ENCODE measurements around the gene EIF3A. TPM values are rescaled to one million over a fixed set of nuclear protein-coding genes. Genes with fewer than 3 reads are reported as not detected.

EIF3A gene
- total and polyA plus RNA-seq, 9 of the 15 experiments (the other 6 are each of a cell fraction or from before 2014, with no cell fraction given), result 19.6 to 163 (median 102) TPM

DNA sequence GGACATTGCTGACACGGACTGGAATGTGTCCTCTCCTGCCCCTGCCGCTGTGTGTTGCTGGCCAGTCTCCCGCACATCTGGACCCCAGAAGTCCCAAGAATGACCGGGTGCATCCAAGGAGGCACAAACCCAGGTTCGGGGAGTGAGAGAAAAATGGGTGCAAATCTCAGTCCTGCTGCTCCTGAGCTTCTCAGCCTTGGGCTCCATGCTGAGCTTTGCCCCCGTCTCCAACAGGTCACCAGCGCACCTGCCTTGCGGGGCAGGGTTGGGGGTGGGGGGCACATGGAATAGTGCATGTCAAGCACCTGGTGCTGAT lies 57.1 kb downstream of the EIF3A start:
- ATAC-seq (no peak), DNase-seq (ENCODE audit: extremely low read depth in 1 of 4, low spot score in 3 of 4) (no peak), FAIRE-seq (no peak)
- POLR2A ChIA-PET, result no interaction called here
- Histone ChIP-seq H3K36me3 (ENCODE audit: control insufficient read depth, insufficient read depth, low read length) (no peaks in the 10 kb centered on the region), H3K9me1 (ENCODE audit: control insufficient read depth, insufficient read depth, low read length) (no peaks in the 10 kb centered on the region), H3K9ac (ENCODE audit: insufficient read depth in 1 of 2, low read depth in 2 of 2, low read length in 2 of 2) (no peak overlapping the region; a peak in 1 of 4 replicates), H3K27ac (ENCODE audit: extremely low read depth, low read depth, low read length) (no peak overlapping the region), H3K4me2 (ENCODE audit: insufficient read depth, low read length) (no peak overlapping the region), H3K27me3 (ENCODE audit: control insufficient read depth in 2 of 2, insufficient read depth in 2 of 2, low read length in 2 of 2) (peaks cover 20 to 52% of the 10 kb centered on the region in 2 experiments), H4K20me1 (replicated peaks; ENCODE audit: control insufficient read depth, insufficient read depth, low read length) (no peaks in the 10 kb centered on the region), H2AFZ (ENCODE audit: low read depth, low read length) (no peak overlapping the region), H3K79me2 (ENCODE audit: control insufficient read depth, insufficient read depth, low read length) (no peaks in the 10 kb centered on the region), H3K9me3 (replicated peaks; ENCODE audit: control insufficient read depth, insufficient read depth, low read depth, low read length) (no peaks in the 10 kb centered on the region), H3K4me3 (no peak overlapping the region), H3K4me1 (replicated peaks in 1 of 2; ENCODE audit: control insufficient read depth in 2 of 2, insufficient read depth in 2 of 2, low read length in 2 of 2) (peaks cover 0 to 4% of the 10 kb centered on the region in 2 experiments; a peak in 2 of 5 replicates)
- in situ Hi-C loops (cut with MboI) (no loop called here), intact Hi-C loops (cut with micrococcal nuclease) (no loop called here)
- no TSS peak for BruUV-seq (replicated peaks)
- CTCF ChIA-PET (ENCODE audit: low intra/inter-chr PET ratio), result no interaction called here
- 0% methylated on average over 5 of the region's 8 CpGs for WGBS (ENCODE audit: insufficient coverage, low coverage, missing lambda C conversion rate)
- TF ChIP-seq MTA1 (IDR thresholded peaks at IDR 0.05; ENCODE audit: borderline replicate concordance), result no peak
- no peak for TF ChIP-seq FOXP1 (CRISPR knock-in tag; IDR thresholded peaks at IDR 0.05)
- no peak for TF ChIP-seq DDX20 (tag; IDR thresholded peaks at IDR 0.05; ENCODE audit: low read depth)
- TF ChIP-seq PHF20 (IDR thresholded peaks at IDR 0.05; ENCODE audit: partially characterized antibody), result no peak
- no peak for TF ChIP-seq U2AF2 (optimal IDR thresholded peaks at IDR 0.05; ENCODE audit: low read depth, low read length)
- no peak for TF ChIP-seq ATF1 (CRISPR knock-in tag; IDR thresholded peaks at IDR 0.05)
- no peak for TF ChIP-seq ATF1 (tag; IDR thresholded peaks at IDR 0.05)
- no peak for TF ChIP-seq HLTF (IDR thresholded peaks at IDR 0.05)
- TF ChIP-seq C11orf30 (IDR thresholded peaks at IDR 0.05; ENCODE audit: low read depth), result no peak
- TF ChIP-seq, protein P1, sequence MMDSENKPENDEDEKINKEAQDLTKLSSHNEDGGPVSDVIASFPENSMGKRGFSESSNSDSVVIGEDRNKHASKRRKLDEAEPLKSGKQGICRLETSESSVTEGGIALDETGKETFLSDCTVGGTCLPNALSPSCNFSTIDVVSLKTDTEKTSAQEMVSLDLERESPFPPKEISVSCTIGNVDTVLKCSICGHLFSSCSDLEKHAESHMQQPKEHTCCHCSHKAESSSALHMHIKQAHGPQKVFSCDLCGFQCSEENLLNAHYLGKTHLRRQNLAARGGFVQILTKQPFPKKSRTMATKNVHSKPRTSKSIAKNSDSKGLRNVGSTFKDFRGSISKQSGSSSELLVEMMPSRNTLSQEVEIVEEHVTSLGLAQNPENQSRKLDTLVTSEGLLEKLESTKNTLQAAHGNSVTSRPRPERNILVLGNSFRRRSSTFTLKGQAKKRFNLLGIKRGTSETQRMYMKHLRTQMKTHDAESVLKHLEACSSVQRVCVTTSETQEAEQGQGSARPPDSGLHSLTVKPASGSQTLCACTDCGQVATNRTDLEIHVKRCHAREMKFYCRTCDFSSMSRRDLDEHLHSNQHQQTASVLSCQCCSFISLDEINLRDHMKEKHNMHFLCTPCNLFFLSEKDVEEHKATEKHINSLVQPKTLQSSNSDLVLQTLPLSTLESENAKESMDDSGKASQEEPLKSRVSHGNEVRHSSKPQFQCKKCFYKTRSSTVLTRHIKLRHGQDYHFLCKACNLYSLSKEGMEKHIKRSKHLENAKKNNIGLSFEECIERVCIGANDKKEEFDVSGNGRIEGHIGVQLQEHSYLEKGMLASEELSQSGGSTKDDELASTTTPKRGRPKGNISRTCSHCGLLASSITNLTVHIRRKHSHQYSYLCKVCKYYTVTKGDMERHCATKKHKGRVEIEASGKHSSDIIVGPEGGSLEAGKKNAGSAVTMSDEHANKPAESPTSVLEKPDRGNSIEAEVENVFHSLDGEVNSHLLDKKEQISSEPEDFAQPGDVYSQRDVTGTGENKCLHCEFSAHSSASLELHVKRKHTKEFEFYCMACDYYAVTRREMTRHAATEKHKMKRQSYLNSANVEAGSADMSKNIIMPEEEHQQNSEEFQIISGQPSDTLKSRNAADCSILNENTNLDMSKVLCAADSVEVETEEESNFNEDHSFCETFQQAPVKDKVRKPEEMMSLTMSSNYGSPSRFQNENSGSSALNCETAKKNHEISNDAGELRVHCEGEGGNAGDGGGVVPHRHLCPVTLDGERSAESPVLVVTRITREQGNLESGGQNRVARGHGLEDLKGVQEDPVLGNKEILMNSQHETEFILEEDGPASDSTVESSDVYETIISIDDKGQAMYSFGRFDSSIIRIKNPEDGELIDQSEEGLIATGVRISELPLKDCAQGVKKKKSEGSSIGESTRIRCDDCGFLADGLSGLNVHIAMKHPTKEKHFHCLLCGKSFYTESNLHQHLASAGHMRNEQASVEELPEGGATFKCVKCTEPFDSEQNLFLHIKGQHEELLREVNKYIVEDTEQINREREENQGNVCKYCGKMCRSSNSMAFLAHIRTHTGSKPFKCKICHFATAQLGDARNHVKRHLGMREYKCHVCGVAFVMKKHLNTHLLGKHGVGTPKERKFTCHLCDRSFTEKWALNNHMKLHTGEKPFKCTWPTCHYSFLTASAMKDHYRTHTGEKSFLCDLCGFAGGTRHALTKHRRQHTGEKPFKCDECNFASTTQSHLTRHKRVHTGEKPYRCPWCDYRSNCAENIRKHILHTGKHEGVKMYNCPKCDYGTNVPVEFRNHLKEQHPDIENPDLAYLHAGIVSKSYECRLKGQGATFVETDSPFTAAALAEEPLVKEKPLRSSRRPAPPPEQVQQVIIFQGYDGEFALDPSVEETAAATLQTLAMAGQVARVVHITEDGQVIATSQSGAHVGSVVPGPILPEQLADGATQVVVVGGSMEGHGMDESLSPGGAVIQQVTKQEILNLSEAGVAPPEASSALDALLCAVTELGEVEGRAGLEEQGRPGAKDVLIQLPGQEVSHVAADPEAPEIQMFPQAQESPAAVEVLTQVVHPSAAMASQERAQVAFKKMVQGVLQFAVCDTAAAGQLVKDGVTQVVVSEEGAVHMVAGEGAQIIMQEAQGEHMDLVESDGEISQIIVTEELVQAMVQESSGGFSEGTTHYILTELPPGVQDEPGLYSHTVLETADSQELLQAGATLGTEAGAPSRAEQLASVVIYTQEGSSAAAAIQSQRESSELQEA (IDR thresholded peaks at IDR 0.05; ENCODE audit: low read depth), result no peak
- TF ChIP-seq, protein P2, sequence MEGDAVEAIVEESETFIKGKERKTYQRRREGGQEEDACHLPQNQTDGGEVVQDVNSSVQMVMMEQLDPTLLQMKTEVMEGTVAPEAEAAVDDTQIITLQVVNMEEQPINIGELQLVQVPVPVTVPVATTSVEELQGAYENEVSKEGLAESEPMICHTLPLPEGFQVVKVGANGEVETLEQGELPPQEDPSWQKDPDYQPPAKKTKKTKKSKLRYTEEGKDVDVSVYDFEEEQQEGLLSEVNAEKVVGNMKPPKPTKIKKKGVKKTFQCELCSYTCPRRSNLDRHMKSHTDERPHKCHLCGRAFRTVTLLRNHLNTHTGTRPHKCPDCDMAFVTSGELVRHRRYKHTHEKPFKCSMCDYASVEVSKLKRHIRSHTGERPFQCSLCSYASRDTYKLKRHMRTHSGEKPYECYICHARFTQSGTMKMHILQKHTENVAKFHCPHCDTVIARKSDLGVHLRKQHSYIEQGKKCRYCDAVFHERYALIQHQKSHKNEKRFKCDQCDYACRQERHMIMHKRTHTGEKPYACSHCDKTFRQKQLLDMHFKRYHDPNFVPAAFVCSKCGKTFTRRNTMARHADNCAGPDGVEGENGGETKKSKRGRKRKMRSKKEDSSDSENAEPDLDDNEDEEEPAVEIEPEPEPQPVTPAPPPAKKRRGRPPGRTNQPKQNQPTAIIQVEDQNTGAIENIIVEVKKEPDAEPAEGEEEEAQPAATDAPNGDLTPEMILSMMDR (IDR thresholded peaks at IDR 0.05 in 2 of 3, conservative IDR thresholded peaks at IDR 0.05 in 1 of 3; ENCODE audit: insufficient read depth in 2 of 3, low read depth in 1 of 3, low read length in 3 of 3), result no peak
- no peak for TF ChIP-seq CHD2 (IDR thresholded peaks at IDR 0.05; ENCODE audit: low read depth, low read length)
- no peak for TF ChIP-seq ZNF444 (CRISPR knock-in tag; IDR thresholded peaks at IDR 0.05)
- no peak for TF ChIP-seq PHTF2 (CRISPR knock-in tag; IDR thresholded peaks at IDR 0.05)

Measured in K562 (cell line).